Activated CD8-positive, alpha-beta T cell treated with anti-CD3 and anti-CD28 coated beads for 36 hours (primary cell): Measurements from ENCODE around the gene MAN2A2. TPM values are rescaled to one million over a fixed set of nuclear protein-coding genes. Genes with fewer than 3 reads are reported as not detected.

Experiments used
- ATAC-seq: fragments of 200-7000 bp; cut with Tn5 transposase; one replicate; pipeline ENCODE4 v1.10.0; 2021; ENCODE audit warnings: mild to moderate bottlenecking, moderate library complexity
- CTCF ChIA-PET: fragments of 350-600 bp; sonication (Branson Sonifier 250); formaldehyde crosslinking; loops from one replicate; lab custom pipeline; 2021; ENCODE audit warnings: antibody characterized with exemption; lab: Charles Lee
- POLR2A ChIA-PET: fragments of 350-600 bp; sonication (Branson Sonifier 250); formaldehyde crosslinking; loops from one replicate; lab custom pipeline; 2021; ENCODE audit warnings: antibody characterized with exemption; lab: Charles Lee
- DNase-seq: peaks from one replicate; pipeline ENCODE4 v3.0.0-alpha.2; 2020
- H3K27ac Mint-ChIP-seq: one replicate; pipeline ENCODE4 v1.8.0; 2021; ENCODE audit warnings: mild to moderate bottlenecking, mixed read lengths
- H3K27me3 Mint-ChIP-seq: one replicate; pipeline ENCODE4 v1.8.0; 2021; ENCODE audit warnings: mixed read lengths
- H3K36me3 Mint-ChIP-seq: one replicate; pipeline ENCODE4 v1.8.0; 2021; ENCODE audit warnings: low read depth, mixed read lengths
- H3K4me1 Mint-ChIP-seq: one replicate; pipeline ENCODE4 v1.8.0; 2021; ENCODE audit warnings: low read depth, mixed read lengths
- H3K4me3 Mint-ChIP-seq: one replicate; pipeline ENCODE4 v1.8.0; 2021; ENCODE audit warnings: mild to moderate bottlenecking, moderate library complexity, mixed read lengths
- H3K9me3 Mint-ChIP-seq: one replicate; pipeline ENCODE4 v1.8.0; 2021; ENCODE audit warnings: mixed read lengths
- CTCF ChIP-seq: fragments of 200-600 bp; IDR thresholded peaks from one replicate; pipeline ENCODE4 v1.8.0; 2022; ENCODE audit warnings: antibody characterized with exemption, mild to moderate bottlenecking
- intact Hi-C: fragments of 100-400 bp; cut with micrococcal nuclease; formaldehyde crosslinking; loops from one replicate; pipeline ENCODE4 v1.10.0; 2022
- total RNA-seq, 2 experiments: library from RNA; stranded (reverse); gene quantifications; one replicate each; pipeline ENCODE4 v1.2.3, GENCODE V29; 2021

MAN2A2 gene
- total RNA-seq, 2 experiments from 2014 or later = 85.0 to 87.7 TPM

DNA sequence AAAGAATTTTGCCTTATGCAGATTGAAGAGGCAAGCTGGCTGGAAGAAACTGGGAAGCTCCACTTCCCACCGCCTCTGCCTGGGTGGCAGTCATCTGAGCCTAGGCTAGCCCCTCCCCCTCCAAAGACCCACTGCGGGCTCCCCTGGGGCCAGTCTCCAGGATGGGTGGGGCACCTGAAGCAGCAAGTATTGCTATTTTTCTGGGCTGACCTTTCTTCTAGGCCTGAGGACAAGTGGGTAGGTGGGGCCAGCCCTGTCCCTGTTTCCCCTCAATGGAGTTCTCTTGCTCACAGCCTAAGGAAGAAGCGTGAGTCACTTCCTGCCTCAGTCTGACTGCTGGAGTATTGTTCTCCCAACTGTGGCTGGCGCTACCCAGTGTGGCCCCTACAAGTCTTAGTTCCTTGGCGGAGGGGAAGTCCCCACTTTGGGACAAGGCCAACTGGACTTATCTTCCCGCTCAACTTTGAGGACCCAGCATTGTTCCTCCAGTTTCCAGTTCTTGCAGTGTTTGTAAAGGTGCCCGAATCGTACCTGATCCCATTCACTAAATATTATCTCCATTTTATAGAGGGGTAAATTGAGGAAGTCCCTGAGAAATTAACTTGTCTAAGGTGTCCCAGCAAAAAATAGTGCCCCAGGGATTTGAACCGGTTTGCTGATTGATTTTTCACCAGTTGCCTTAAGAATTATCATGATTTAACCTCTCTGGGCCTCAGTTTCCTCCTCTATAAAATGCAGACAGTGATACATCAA lies 33.3 kb upstream of the MAN2A2 start:
- peaks cover 51% of the 10 kb centered on the region for H3K4me1 Mint-ChIP-seq

DNA sequence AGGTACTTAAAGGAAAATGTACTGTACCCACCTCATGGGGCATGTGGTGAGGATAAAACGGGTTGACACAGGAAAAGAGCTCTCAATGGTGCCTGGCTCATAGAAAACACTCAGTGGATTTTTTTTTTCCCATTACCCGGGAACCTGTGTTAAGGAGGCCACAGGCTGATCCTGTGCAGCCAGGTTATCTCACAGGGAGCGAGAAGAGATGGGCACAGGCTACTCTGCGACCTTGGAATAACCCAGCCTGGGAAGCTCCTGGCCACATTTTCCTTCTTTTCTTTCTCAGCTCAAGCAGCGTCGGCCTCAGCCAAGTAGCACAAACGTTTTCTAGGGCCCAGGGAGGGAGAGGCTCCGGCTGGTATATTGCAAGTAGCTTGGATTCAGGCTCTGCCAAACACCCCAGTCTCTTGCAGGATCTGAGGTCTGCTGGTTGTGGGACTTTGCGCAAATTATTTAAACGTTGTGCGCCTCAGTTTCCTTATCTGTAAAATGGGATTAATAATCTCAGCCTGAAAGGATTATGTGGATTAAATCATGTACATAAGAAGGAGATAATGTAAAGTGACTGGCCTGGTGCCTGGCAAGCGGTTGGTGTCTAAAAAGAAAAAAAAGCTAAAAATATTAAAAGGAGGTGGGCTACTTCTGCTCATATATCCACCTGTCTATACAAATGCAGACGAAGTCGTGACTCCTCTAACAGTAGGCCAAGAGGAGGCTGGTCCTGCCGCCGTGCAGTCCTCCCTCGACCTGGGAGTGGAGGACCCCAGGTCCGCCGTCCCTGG lies 32.6 kb upstream of the MAN2A2 start:
- ATAC-seq = peak; percentile 18
- CTCF ChIA-PET = interaction anchor here (0.9 to 2.4 kb wide), 3 partner anchors 15 to 63 kb away, joined by 3 to 19 read pairs (median 7); partner anchors contain the start of genes FES and HDDC3
- H3K36me3 Mint-ChIP-seq = peaks cover 19% of the 10 kb centered on the region

More for the DNA sequence above, 33.3 kb upstream of the MAN2A2 start:
- peak overlapping the region; percentile 90 for H3K4me3 Mint-ChIP-seq
- ATAC-seq = peak; percentile 61
- peak overlapping the region; percentile 94 for H3K27ac Mint-ChIP-seq
- intact Hi-C loops = loop anchor here (2.0 to 5.0 kb wide), 3 partner anchors 17 to 52 kb away; no protein-coding TSS in a partner anchor
- H3K36me3 Mint-ChIP-seq = peaks cover 18% of the 10 kb centered on the region
- H3K27me3 Mint-ChIP-seq = peaks cover 1% of the 10 kb centered on the region
- TF ChIP-seq CTCF = no peak
- DNase-seq = peak; percentile 71
- CTCF ChIA-PET = interaction anchor here (1.1 to 2.4 kb wide), 2 partner anchors 16 to 63 kb away, joined by 7 to 19 read pairs; partner anchors contain the start of genes FES and HDDC3
- POLR2A ChIA-PET = interaction anchor here (0.6 to 2.6 kb wide), 7 partner anchors 11 to 149 kb away, joined by 3 to 14 read pairs (median 7); no protein-coding TSS in a partner anchor
- H3K9me3 Mint-ChIP-seq = no peaks in the 10 kb centered on the region

GRCh38 chr15:90871139-90871715 lies 31.9 kb upstream of the MAN2A2 start:
- no peaks in the 10 kb centered on the region for H3K9me3 Mint-ChIP-seq
- no peak for TF ChIP-seq CTCF
- peaks cover 1% of the 10 kb centered on the region for H3K27me3 Mint-ChIP-seq
- intact Hi-C loops = loop anchor here (2.0 to 5.0 kb wide), 3 partner anchors 18 to 54 kb away; no protein-coding TSS in a partner anchor
- POLR2A ChIA-PET = interaction anchor here (0.6 to 2.6 kb wide), 11 partner anchors 15 to 341 kb away, joined by 3 to 14 read pairs (median 5); partner anchors contain the start of gene BLM
- DNase-seq (no peak), ATAC-seq (peak; percentile 7)
- peaks cover 19% of the 10 kb centered on the region for H3K36me3 Mint-ChIP-seq
- peak overlapping the region; percentile 94 for H3K27ac Mint-ChIP-seq
- peaks cover 52% of the 10 kb centered on the region for H3K4me1 Mint-ChIP-seq
- H3K4me3 Mint-ChIP-seq = peak overlapping the region; percentile 90
- CTCF ChIA-PET = interaction anchor here (0.9 to 2.4 kb wide), 3 partner anchors 14 to 62 kb away, joined by 3 to 19 read pairs (median 7); partner anchors contain the start of genes FES and HDDC3

More for the DNA sequence above, 32.6 kb upstream of the MAN2A2 start:
- H3K9me3 Mint-ChIP-seq = no peaks in the 10 kb centered on the region
- no peak for DNase-seq
- POLR2A ChIA-PET = interaction anchor here (0.8 to 2.6 kb wide), 11 partner anchors 11 to 340 kb away, joined by 3 to 14 read pairs (median 5); partner anchors contain the start of gene BLM
- H3K27me3 Mint-ChIP-seq = peaks cover 1% of the 10 kb centered on the region
- peak overlapping the region; percentile 90 for H3K4me3 Mint-ChIP-seq
- peaks cover 52% of the 10 kb centered on the region for H3K4me1 Mint-ChIP-seq
- intact Hi-C loops = loop anchor here (2.0 to 5.0 kb wide), 3 partner anchors 18 to 53 kb away; no protein-coding TSS in a partner anchor
- TF ChIP-seq CTCF = no peak
- peak overlapping the region; percentile 94 for H3K27ac Mint-ChIP-seq

GRCh38 chr15:90871716-90872485 lies 31.2 kb upstream of the MAN2A2 start:
- Mint-ChIP-seq H3K4me3 (peak overlapping the region; percentile 83), H3K27ac (peak overlapping the region; percentile 89), H3K36me3 (peaks cover 26% of the 10 kb centered on the region), H3K9me3 (no peaks in the 10 kb centered on the region), H3K4me1 (peaks cover 55% of the 10 kb centered on the region), H3K27me3 (no peaks in the 10 kb centered on the region)
- ChIA-PET POLR2A (interaction anchor here (0.6 to 2.6 kb wide), 9 partner anchors 14 to 82 kb away, joined by 3 to 14 read pairs (median 5); no protein-coding TSS in a partner anchor), CTCF (interaction anchor here (2.4 kb wide), 1 partner anchor 14 kb away, joined by 19 read pairs; the partner anchor contains the start of gene FES)
- no peak for DNase-seq
- ATAC-seq = peak; percentile 15
- TF ChIP-seq CTCF = no peak
- intact Hi-C loops = loop anchor here (2.0 to 5.0 kb wide), 3 partner anchors 19 to 55 kb away; no protein-coding TSS in a partner anchor
